A673 (cell line): ENCODE measurements around the gene A1CF.

Experiments
- EZH2 ChIP-seq: fragments of 200-600 bp; sonication (generic); IDR thresholded peaks from 2 replicates; pipeline ENCODE4 v1.6.1; 2017; ENCODE audit warnings: borderline replicate concordance, low read depth, mild to moderate bottlenecking, mixed read lengths, antibody characterized with exemption, low read length; ENCODE audit not compliant: poor library complexity, severe bottlenecking
- TF ChIP-seq, protein P1 (sequence below): fragments of 300-800, 200-600 bp; sonication (generic); conservative IDR thresholded peaks from 2 replicates; pipeline ENCODE4 v1.5.1; 2017; ENCODE audit warnings: low read depth, mild to moderate bottlenecking, antibody characterized with exemption, low read length, moderate library complexity, mixed read lengths

GRCh38 chr10:50846753-50847152 is 38.7 kb downstream of the A1CF start:
- TF ChIP-seq, protein P1, sequence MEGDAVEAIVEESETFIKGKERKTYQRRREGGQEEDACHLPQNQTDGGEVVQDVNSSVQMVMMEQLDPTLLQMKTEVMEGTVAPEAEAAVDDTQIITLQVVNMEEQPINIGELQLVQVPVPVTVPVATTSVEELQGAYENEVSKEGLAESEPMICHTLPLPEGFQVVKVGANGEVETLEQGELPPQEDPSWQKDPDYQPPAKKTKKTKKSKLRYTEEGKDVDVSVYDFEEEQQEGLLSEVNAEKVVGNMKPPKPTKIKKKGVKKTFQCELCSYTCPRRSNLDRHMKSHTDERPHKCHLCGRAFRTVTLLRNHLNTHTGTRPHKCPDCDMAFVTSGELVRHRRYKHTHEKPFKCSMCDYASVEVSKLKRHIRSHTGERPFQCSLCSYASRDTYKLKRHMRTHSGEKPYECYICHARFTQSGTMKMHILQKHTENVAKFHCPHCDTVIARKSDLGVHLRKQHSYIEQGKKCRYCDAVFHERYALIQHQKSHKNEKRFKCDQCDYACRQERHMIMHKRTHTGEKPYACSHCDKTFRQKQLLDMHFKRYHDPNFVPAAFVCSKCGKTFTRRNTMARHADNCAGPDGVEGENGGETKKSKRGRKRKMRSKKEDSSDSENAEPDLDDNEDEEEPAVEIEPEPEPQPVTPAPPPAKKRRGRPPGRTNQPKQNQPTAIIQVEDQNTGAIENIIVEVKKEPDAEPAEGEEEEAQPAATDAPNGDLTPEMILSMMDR: no peak
- TF ChIP-seq EZH2: no peak
